HG03342 (cell line): ENCODE data around the gene MOAP1.
"Not testable (repeated sequence)": the region's sequence is repeated elsewhere in the genome, so short reads cannot be mapped to it uniquely, and the experiment has no call there.

Source experiments
- ATAC-seq: cut with Tn5 transposase; IDR thresholded peaks from one replicate; pipeline ENCODE4 v1.9.1; 2021; ENCODE audit warnings: mild to moderate bottlenecking, moderate library complexity; ENCODE audit not compliant: unreplicated experiment

Gene MOAP1

DNA sequence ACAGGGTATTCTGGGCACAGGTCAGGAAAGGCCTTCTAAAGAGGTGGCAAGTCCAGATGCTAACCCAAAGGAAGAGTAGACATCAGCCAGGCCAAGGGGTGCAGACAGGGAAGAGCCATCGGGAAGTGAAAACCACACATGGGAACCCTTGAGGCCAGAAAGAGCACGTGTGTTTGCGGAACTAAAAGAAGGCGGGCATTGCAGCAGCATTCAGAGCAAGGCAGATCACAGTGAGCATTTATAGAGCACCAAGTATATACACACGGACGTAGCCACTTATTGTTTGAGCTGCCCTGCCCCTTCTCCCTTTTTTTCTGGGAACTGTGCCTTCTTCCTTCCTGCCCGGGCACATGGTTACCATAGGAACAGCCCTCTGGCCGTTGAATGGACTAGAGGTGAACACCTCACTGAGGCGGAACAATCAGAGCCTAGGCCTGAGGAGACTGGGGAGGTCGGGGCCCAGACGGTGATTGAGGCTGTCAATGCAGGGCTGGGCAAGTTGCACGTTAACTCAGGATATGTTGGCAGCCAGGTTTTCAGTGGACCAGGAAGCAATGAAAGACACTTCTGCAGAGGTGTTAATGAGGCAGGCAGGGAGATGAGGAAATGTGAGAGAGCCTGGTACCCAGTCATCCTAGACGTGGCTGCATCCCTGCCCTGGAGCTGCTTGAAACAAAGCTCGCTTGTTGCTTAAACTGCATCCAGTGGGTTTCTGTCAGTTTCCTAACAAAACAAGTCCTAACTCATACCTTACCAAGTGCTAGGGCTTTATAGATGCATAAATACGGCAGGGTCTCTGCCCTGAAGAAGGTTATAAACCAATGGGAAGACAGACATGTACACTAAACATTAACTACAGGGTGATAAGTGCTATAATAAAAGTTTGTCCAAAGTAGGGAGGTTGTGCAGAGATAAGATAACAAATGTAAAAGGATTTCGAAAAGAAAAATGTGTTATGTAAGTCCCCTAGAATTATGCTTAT is 34.2 kb downstream of the MOAP1 start:
- ATAC-seq: no peak

DNA sequence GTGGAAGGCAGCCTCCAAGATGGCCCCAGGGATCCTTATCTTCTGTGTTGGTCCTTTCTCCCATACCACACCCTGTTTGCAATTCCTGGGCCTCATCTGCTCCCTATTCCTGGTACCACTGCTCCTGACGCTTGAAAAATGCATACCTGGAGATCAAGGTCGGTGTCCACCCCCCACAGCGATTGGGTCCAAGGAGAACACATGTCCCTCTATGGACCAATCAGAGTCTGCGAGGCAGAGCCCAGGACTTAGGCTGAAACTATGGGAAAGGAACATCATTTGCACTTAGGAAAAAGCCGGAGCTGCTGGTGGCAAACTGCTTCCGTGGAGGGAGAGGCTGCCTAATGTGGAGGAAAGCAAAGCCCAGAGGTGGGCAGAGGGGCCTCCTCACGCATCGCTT is 35.7 kb downstream of the MOAP1 start:
- ATAC-seq: no peak

DNA sequence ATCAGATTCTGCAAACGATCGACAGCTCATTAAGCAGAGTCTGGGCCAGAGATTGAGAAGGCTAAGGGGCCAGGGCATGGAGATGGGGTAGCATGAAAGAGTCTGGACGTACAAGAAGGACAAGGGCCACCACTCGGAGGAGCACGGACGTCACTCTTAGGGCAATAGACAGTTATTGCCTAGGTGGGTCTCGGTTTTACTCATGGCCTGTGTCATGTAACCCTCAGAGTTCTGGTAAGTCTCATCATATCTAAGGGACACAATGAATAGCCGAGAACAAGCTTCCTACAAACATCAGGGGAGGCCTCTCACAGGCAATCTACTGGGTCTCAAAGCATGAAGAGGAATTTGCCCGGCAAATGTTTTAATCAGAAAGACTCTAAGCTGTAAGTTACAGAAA is 38.6 kb downstream of the MOAP1 start:
- no peak for ATAC-seq

DNA sequence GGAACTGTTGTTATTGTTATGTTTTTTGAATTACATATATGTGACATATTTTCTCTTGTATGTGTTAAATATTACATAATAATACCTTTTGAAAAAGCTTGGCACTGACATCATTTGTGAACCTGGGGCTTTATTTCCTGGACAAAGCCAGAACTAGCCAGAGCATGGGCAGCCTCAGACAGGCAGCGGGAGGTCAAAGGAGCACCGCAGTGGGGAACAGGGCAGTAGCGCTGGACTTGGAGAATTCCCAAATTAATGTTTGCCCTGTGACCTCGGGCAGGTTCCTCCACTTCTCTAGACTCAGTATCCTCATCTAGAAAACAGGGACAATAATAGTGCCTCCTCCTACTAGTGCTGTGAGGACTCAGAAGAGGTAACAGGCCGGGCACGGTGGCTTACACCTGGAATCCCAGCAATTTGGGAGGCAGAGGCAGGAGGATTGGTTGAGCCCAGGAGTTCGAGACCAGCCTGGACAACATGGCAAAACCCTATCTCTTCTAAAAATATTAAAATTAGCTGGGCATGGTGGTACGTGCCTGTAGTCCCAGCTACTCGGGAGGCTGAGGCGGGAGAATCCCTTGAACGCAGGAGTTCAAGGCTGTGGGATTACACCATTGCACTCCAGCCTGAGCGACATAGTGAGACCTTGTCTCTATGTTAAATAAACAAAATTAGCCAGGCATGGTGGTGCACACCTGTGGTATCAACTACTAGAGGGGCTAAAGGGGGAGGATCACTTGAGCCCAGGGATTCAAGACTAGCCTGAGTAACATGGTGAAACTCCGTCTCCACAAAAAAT is 41.6 kb downstream of the MOAP1 start:
- ATAC-seq: no peak

DNA sequence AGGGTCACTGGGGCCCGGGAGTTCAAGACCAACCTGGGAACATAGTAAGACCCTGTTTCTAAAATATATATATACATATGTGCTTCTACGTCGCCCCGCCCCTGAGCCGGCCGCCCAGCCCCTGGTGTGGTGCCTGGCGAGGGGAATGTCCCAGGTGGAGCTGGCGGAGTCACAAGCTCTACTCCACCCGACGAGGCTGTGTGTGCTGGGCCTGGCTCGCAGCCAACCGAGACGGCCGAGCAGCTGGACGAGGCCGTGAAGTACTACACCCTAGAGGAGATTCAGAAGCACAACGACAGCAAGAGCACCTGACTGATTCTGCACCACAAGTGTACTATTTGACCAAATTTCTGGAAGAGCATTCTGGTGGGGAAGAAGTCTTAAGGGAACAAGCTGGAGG is 46.8 kb downstream of the MOAP1 start:
- no peak for ATAC-seq

DNA sequence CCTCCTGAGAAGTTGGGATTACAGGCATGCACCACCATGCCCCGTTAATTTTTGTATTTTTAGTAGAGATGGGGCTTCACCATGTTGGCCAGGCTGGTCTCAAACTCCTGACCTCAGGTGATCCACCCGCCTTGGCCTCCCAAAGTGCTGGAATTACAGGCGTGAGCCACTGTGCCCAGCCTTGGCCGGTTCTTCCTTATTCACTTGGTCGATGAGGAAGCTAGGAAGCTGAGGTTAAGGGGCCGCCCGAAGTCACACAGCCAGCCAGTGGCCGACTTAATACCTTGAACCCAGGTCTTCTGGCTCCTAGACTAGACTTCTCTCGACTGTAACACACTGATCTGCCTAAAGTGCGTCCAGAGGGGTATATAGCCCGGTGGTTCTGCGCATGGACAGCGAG is 48.2 kb downstream of the MOAP1 start:
- ATAC-seq: not testable (repeated sequence)

DNA sequence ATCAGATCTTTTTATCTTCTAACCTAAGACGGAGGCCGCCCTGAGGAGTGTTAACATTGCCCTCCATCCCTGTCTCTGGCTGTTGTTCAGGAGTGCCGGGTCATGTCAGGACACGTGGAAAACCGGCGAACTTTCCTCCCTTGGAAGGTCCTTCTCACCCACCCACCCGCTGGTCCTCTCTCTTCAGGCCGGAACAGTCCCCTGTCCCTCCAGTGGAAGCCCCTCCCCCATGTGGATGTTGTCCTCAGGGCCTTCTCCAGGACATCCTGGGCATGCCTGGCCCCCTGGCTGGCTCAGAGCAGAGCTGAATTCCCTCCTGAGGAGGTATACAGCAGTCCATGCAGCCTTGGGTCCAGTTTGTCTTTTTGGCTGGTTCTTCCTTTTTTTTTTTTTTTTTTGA is 48.7 kb downstream of the MOAP1 start:
- ATAC-seq: no peak

DNA sequence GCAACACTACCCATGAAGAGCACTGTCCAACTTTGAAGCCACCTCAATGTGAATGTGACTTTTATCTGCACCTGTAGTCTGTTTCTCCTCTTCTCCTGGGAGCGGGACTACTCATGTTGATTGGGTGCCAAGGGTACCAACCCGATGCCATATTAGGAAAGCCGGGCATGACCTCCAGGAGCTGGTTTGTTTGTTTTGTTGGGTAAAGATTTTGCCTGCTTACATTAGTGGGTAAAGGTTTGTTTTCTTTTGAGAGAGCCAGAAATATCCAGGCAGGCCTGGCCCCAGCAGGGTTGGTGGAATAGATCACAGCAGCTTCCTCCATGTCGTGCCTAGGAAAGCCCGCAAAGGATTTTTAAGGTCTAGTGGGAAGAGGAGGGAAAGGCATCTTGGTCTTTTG is 49.3 kb downstream of the MOAP1 start:
- no peak for ATAC-seq

DNA sequence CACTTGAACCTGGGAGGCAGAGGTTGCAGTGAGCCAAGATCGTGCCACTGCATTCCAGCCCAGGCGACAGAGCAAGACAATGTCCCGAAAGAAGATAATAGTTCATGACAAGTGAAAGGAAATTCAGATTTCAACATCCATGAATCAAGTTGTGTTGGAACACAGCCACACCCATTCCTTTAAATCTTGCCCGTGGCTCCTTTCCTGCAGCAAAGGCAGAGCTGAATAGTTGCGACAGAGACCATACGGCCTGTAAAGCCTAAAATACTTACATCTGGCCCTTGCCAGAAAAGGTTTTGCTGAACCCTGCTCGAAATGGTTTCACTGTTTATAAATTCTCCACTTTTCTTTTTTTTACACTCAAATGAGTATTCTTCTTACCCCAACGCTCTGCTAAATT is 51.2 kb downstream of the MOAP1 start:
- ATAC-seq: no peak

DNA sequence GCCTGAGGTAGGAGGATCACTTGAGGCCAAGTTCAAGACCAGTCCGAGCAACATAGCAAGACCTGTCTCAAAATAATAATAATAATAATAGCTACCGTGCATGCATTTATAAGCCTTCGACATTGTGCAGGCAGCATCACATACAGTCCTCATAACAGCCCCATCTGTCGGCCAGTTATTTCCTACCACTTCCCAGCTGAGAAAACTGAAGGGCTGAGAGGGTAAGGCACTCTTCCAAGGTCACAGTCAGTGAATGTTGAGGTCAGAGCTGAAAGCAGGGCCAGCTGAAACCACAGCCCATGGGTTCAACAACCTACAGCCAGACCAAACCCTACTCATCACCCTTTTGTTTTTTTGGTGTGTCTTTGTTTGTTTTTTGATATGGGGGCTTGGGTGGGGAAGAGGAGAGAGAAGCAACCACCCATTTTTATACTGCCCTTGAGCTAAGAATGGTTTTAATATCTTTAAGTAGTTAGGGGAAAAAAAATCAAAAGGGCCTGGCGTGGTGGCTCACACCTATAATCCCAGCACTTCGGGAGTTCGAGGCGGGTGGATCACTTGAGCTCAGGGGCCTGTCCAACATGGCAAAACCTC is 52.1 kb downstream of the MOAP1 start:
- no peak for ATAC-seq
